ENCODE measurements around the gene SORCS1.

The SORCS1 gene

DNA sequence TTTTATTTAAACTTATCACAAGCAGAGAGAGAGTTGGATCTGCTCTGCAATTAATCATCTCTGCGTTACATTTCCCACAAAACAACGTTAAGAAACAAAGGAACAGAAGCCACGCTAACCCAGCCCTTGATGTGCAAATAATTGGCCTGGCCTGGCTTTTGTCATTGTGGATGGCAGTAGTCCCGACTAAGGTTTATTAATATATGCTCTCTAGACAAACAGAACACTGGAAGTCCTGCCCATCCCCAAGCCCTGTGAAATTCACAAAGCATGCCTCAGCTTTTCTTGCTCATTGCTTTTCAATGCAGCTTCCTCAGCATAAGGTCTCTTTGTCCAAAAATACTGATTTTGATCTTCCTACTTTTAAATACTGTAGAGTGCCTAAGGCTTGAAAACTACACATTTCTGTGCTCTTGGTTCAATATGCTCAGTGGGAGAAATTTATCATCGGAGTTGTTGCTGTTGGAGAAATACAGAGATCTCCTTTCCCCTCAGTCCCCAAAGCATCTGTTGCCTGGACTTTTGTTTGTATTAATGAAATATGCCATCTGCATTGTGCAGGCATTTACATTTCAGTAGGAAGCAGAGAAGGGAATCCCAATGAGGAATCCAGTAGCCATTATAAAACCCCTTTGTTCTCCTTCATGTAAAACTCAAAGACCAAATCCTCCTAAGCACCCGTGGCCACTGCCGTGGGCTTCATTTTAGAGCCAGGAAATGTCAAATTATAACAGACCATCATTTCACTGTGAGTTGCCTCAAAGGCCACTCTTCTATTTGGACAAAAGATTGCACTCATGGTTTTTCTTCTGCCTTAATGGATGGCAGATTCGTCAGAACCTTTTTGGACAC lies 61.1 kb downstream of the SORCS1 start:
- DNase-seq = no peak

- DNase-seq = no peak
Observed at GRCh38 chr10:107098326-107098725, 66.2 kb downstream of the SORCS1 start.

DNA sequence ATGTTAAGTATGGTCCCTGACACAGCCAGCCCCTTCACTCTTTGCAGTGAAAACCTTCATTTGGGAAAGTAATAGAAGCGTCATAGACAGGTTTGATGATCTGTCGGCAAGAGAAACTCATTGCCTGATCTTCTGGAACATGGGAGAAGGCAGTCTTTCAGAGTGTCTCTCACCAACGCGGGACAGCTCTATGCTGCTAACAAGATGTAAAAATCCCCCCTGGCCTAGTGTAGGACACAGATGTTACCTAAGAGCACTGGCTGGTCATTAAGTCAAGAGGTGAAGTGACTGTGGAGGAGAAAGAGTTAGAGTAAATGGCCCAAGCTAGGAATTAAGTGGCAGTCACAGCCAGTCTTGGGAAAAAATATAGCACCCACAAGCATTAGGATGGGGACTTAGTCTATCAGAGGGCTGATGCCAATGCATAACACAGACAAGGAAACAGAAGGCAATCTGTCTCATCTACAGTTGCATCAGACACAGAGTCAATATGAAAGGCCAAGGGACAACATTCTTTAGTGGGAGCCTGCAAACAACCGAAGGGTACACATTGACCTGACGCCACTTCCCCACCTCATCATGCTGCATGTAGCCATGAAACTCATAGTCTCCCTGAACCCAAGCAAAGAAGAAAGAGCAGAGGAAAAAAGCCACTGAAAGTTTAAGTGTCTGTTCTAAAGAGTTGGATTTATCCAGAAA lies 69.5 kb downstream of the SORCS1 start:
- no peak for DNase-seq

- no peak for DNase-seq
Observed at GRCh38 chr10:107092321-107092720, 72.2 kb downstream of the SORCS1 start.

GRCh38 chr10:107091126-107091525 lies 73.4 kb downstream of the SORCS1 start:
- no peak for DNase-seq

- no peak for DNase-seq
Observed at GRCh38 chr10:107085665-107086525, 78.6 kb downstream of the SORCS1 start.

- DNase-seq = no peak
Observed at GRCh38 chr10:107083388-107084009, 81.0 kb downstream of the SORCS1 start.

DNA sequence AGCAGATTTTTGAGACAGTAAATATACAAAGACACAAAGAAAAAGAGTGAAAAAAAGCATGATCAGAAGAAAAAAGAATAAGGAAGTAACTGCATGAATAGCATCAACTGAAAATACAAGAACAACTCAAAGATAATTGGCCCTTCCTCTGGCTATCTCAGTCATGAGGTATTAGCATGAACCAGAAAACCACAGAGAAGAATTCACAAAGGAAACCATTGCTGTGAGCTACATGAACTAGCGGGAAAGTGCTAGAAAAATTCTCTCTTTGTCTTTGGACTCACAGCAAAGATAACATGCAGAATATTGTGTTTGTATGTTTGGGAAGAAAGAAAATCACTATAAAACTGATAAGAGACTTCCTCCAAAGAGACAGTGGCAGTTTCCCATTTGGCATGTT lies 82.9 kb downstream of the SORCS1 start:
- DNase-seq = peak; percentile 52

DNA sequence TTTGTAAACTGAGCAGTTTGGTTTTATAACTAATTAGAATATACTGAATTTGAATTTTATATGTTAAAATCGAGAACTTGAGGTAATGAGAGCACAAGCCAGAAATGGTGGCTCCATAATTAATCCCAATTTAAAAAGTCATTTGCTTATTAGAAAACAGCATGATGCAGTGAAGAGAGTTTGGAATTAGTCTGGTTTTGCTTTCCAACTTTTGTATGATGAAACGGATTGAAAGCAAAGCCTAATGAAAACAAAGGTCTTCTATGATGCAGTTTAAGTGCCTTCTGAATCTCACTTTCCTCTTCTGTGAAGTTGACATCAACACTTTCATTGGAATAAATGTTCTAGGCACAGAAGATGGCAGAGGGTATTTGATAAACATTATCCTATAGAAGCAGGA lies 89.4 kb downstream of the SORCS1 start:
- no peak for DNase-seq

- no peak for DNase-seq
Observed at GRCh38 chr10:107072786-107073185, 91.7 kb downstream of the SORCS1 start.

GRCh38 chr10:107072028-107072427 lies 92.5 kb downstream of the SORCS1 start:
- DNase-seq = no peak

DNA sequence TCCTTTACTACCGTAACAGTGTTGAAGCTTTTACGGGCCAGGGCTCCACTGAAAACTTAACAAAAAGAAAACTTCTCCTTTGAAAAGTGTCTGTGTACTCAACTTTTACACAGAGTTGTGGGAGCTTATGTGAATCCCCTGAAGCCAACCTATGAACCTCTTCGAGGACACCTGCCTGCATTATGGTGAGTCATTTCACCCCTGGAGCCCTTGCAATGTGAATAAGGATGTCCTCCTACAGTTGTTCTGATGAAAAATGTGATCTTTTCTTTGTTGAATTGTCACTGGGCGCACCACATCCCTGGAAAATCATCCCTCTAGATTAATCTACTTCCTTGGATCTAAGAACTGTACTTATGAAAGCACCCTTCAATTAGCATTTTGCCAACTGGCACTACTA lies 93.2 kb downstream of the SORCS1 start:
- DNase-seq = no peak

GRCh38 chr10:107067843-107068242 lies 96.7 kb downstream of the SORCS1 start:
- DNase-seq = no peak

DNA sequence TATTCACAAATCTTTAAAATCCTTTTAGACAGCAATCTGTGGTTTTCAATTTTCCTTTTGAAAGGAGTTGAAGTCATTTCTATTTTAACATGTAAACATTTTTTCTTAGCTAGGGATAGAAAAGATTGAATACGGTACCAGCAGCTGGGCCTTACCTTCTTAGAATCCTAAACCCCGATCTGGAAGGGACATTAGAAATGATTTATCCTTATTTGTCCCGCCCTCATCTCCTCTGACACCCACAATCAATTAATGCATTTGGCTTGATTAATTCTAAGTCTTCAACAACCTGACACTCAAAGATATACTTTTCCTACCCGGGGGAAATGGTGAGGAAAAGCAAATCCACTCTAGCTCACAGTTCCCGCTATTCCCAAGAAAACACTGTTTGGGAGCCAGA lies 100.4 kb downstream of the SORCS1 start:
- no peak for DNase-seq

DNA sequence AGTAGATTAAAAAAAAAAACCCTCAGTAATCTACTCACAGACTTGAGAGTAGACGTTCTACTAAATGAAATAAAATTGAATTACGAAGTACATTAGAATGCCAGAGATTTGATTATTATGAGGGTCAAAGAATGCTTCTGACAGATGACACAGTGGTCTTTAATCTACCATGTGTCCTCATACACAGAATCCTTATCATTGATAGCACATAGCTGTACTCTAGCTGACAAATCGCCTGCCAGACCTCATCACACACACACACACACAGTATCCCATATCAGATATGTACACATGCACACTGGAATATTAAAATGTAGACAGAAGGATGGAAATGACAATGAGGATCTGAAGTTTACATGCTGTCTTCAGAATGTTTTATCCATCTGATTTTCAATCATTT lies 104.6 kb downstream of the SORCS1 start:
- no peak for DNase-seq

DNA sequence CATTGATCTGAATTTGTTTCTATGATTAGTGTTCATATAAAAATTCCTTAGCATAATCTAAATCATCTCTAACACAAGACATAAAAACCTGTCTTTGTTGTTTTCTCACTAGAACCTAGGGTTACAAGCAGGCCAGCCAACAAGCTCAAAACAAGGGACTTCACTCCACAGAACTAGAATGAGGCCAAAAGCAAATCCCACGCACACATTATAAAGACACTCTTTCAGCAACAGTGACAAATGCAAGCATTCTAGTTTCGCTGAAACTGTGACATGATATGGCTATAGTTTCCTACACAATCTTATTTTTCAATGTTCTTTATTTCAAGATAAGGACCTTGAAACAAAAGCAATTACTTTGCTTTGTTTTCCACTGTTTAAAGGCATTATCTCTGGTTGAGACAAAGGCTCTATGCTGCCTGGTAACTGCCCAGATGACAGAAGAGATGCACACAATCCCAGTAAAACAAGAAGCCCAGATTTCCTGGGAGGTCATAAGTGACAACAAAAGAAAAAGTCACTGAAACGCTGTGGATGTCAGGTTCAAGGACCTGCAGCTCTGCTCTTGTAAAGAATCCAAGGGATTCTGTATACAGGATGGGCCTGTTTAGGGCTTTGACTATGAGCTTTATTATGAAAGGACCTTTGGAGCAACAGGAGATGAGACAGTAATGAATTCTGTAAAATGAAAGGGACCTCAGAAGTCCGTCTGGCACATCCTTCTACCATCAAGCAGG lies 105.3 kb downstream of the SORCS1 start:
- DNase-seq = no peak

- no peak for DNase-seq
Observed at GRCh38 chr10:107058331-107058730, 106.2 kb downstream of the SORCS1 start.

DNA sequence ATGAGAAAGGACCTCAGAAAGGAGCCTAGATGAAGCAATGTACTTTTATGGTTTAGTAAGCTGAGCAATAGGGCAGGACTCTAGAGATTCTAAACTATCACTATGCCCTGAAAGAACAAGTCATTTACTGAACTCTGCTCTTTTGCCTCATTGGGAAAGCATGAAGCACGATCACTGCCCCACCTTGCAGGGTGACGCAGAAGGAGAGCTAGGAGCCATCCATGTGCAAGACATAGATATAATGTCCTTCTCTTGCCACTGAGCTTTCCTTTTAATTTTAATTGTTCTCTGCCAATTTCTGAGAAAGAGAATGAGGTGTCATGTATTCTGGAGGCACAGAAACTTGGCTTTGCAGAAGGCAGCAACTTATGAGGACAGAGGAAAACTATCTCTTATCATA lies 108.3 kb downstream of the SORCS1 start:
- no peak for DNase-seq

- DNase-seq = no peak
Observed at GRCh38 chr10:107054469-107055156, 109.9 kb downstream of the SORCS1 start.

DNA sequence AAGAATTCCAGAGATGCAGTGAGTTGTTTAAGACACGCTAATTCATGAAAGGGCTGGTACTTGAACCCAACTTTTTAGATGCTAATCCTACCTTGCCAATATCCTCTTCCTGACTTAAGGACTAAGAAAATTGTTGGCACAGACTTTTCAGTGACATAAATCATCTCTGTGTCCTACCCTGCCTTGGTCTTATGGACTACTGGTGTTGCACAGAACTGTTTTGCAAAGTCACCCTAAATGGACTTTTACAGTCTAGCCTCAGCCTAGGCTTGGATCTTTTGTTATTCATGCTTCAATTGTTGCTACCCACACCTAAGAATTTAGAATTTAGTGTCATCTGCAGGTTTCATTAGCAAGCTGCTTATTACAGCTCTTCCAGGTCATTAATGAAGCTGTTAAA lies 112.7 kb downstream of the SORCS1 start:
- no peak for DNase-seq

DNA sequence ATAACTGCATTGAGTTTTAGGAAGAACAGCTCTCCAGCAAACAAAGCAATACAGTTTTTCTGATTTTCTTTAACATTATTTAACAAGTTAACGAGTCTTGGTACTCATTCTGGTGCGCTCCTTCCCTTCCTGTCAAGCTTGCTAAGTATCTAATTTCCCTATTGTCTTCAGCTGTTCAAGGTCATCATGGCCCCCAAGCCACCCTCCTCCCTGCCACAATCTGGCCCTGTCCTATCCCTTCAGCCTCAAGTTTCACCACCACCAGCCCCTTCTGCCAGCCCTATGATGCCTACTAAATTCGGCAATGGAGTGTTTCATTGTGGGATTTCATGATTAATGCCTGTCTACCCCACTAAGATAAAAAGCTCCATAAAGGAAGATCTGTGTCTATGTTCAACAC lies 121.0 kb downstream of the SORCS1 start:
- DNase-seq = no peak

All from MV-4-11 (cell line).